ENCODE measurements around the gene SPRR1B.
"Not testable (repeated sequence)": the region's sequence is repeated elsewhere in the genome, so short reads cannot be mapped to it uniquely, and the experiment has no call there.

GRCh38 chr1:153011235-153011758, 19.7 kb upstream of the SPRR1B start:
- not testable (repeated sequence) for TF ChIP-seq POLR2AphosphoS5 (IDR thresholded peaks at IDR 0.05; ENCODE audit: low read depth); CTCF (IDR thresholded peaks at IDR 0.05; ENCODE audit: insufficient read depth, low read length); REST (IDR thresholded peaks at IDR 0.05; ENCODE audit: insufficient replicate concordance, low read depth)
